HG03342 (cell line): ENCODE results near the gene DDX31.

Experiments
- ATAC-seq: cut with Tn5 transposase; IDR thresholded peaks from one replicate; pipeline ENCODE4 v1.9.1; 2021; ENCODE audit warnings: mild to moderate bottlenecking, moderate library complexity; ENCODE audit not compliant: unreplicated experiment

The DDX31 gene

GRCh38 chr9:132674485-132674884 is 4.7 kb upstream of the DDX31 start:
- no peak for ATAC-seq

GRCh38 chr9:132673355-132673754 is 3.6 kb upstream of the DDX31 start:
- no peak for ATAC-seq

GRCh38 chr9:132672413-132672690 is 2.6 kb upstream of the DDX31 start:
- ATAC-seq: no peak

- no peak for ATAC-seq
Observed at GRCh38 chr9:132671620-132672412, 2.0 kb upstream of the DDX31 start.

GRCh38 chr9:132670457-132671391 is 941 bp upstream of the DDX31 start, which contains the start of gene GTF3C4:
Gene GTF3C4, plus strand, starts transcription at chr9:132670464. Its CDS starts 135 bp downstream, at chr9:132670599.
- ATAC-seq: peak; percentile 46

- ATAC-seq: no peak
Observed at GRCh38 chr9:132669319-132669697, 475 bp downstream of the DDX31 start.

- ATAC-seq: no peak
Observed at GRCh38 chr9:132663851-132664250, 5.9 kb downstream of the DDX31 start.

GRCh38 chr9:132663117-132663516 is 6.7 kb downstream of the DDX31 start:
- no peak for ATAC-seq

- no peak for ATAC-seq
Observed at GRCh38 chr9:132662152-132662945, 7.4 kb downstream of the DDX31 start.

- no peak for ATAC-seq
Observed at GRCh38 chr9:132656299-132656698, 13.5 kb downstream of the DDX31 start.

- no peak for ATAC-seq
Observed at GRCh38 chr9:132651259-132651658, 18.5 kb downstream of the DDX31 start.

GRCh38 chr9:132648685-132649084 is 21.1 kb downstream of the DDX31 start:
- ATAC-seq: no peak

GRCh38 chr9:132648283-132648682 is 21.5 kb downstream of the DDX31 start:
- ATAC-seq: no peak

GRCh38 chr9:132647806-132648205 is 22.0 kb downstream of the DDX31 start:
- no peak for ATAC-seq

GRCh38 chr9:132647355-132647754 is 22.4 kb downstream of the DDX31 start:
- no peak for ATAC-seq

- ATAC-seq: no peak
Observed at GRCh38 chr9:132646726-132647125, 23.1 kb downstream of the DDX31 start.

GRCh38 chr9:132645711-132646110 is 24.1 kb downstream of the DDX31 start:
- no peak for ATAC-seq

- no peak for ATAC-seq
Observed at GRCh38 chr9:132645306-132645705, 24.5 kb downstream of the DDX31 start.

- ATAC-seq: no peak
Observed at GRCh38 chr9:132644251-132644650, 25.5 kb downstream of the DDX31 start.

GRCh38 chr9:132641216-132641615 is 28.6 kb downstream of the DDX31 start:
- ATAC-seq: no peak

- ATAC-seq: no peak
Observed at GRCh38 chr9:132639322-132639721, 30.5 kb downstream of the DDX31 start.
